Osteoblast (primary cell): Measurements from ENCODE around the gene MCC. TPM values are rescaled to one million over a fixed set of nuclear protein-coding genes. Genes with fewer than 3 reads are reported as not detected.
A peak's percentile ranks its signal among the peaks of the same experiment; 100 is the strongest.

Source experiments
- DNase-seq: peaks from one replicate; pipeline ENCODE4 v3.0.0; 2011; ENCODE audit warnings: low spot score, mixed read lengths; ENCODE audit not compliant: insufficient read length; ENCODE audit errors: missing footprints
- H2AFZ ChIP-seq: 2 replicates; pipeline ENCODE4 v1.6.0; 2011; ENCODE audit warnings: mild to moderate bottlenecking, low read length
- H3K27ac ChIP-seq: 2 replicates; pipeline ENCODE4 v1.5.1; 2011; ENCODE audit warnings: mild to moderate bottlenecking, low read depth, low read length, moderate library complexity
- H3K27me3 ChIP-seq: 2 replicates; pipeline ENCODE4 v1.6.0; 2012; ENCODE audit warnings: mild to moderate bottlenecking, control low read depth, inconsistent platforms, low read length, moderate library complexity; ENCODE audit not compliant: insufficient read depth
- H3K36me3 ChIP-seq: 2 replicates; pipeline ENCODE4 v1.5.1; 2011; ENCODE audit warnings: mild to moderate bottlenecking, low read length, control low read depth, moderate library complexity; ENCODE audit not compliant: insufficient read depth
- H3K4me1 ChIP-seq: 2 replicates; pipeline ENCODE4 v1.5.1; 2011; ENCODE audit warnings: mild to moderate bottlenecking, low read length, control low read depth, moderate library complexity; ENCODE audit not compliant: insufficient read depth
- H3K4me2 ChIP-seq: 2 replicates; pipeline ENCODE4 v1.6.0; 2011; ENCODE audit warnings: mild to moderate bottlenecking, low read length; ENCODE audit not compliant: insufficient read depth
- H3K4me3 ChIP-seq: fragments of 200-600 bp; sonication (generic); 3 replicates; pipeline ENCODE4 v1.5.1; 2012; ENCODE audit warnings: mild to moderate bottlenecking, low read length, inconsistent platforms; ENCODE audit not compliant: insufficient read depth
- H3K79me2 ChIP-seq: 2 replicates; pipeline ENCODE4 v1.6.0; 2012; ENCODE audit warnings: mild to moderate bottlenecking, low read length, control low read depth, inconsistent platforms; ENCODE audit not compliant: insufficient read depth
- H3K9me3 ChIP-seq: 2 replicates; pipeline ENCODE4 v1.5.1; 2011; ENCODE audit warnings: low read depth, low read length, control low read depth
- H4K20me1 ChIP-seq: 2 replicates; pipeline ENCODE4 v1.6.0; 2012; ENCODE audit warnings: mild to moderate bottlenecking, low read length, control low read depth; ENCODE audit not compliant: insufficient read depth
- CTCF ChIP-seq: IDR thresholded peaks from 2 replicates; pipeline ENCODE4 v1.5.1; 2011; ENCODE audit warnings: mild to moderate bottlenecking, low read depth, low read length, moderate library complexity; ENCODE audit errors: extremely low read depth
- small RNA-seq: library from RNA; depleted of rRNA; stranded (forward); fragments of <200 nt; gene quantifications from one replicate; pipeline ENCODE3, GENCODE V24; 2012
- total RNA-seq: library from RNA; depleted of rRNA; stranded (reverse); fragments of >200 nt; gene quantifications from 2 replicates; pipeline ENCODE4 v1.2.3, GENCODE V29; 2012

The MCC gene
- total RNA-seq, 1 donor, result 45.6 TPM

- Histone ChIP-seq H3K9me3 (no peaks in the 10 kb centered on the region), H3K4me3 (peak overlapping the region; percentile 97), H2AFZ (peak overlapping the region; percentile 97), H3K4me2 (peak overlapping the region; percentile 85), H4K20me1 (no peaks in the 10 kb centered on the region), H3K36me3 (peaks cover under 1% of the 10 kb centered on the region), H3K4me1 (peaks cover 10% of the 10 kb centered on the region), H3K27me3 (no peaks in the 10 kb centered on the region), H3K27ac (peak overlapping the region; percentile 67), H3K79me2 (peaks cover 43% of the 10 kb centered on the region)
- no peak for DNase-seq
- TF ChIP-seq CTCF, result no peak
These were observed 512.4 kb downstream of the MCC start for GRCh38 chr5:112975721-112976431.

- no peak overlapping the region for H3K4me2 ChIP-seq
- no peaks in the 10 kb centered on the region for H3K9me3 ChIP-seq
- H3K27me3 ChIP-seq, result no peaks in the 10 kb centered on the region
- H3K4me1 ChIP-seq, result peaks cover 10% of the 10 kb centered on the region
- TF ChIP-seq CTCF, result no peak
- H3K79me2 ChIP-seq, result peaks cover 33% of the 10 kb centered on the region
- no peak for DNase-seq
- no peak overlapping the region for H3K4me3 ChIP-seq
- peak overlapping the region; percentile 32 for H2AFZ ChIP-seq
- no peaks in the 10 kb centered on the region for H4K20me1 ChIP-seq
- H3K27ac ChIP-seq, result no peak overlapping the region
- H3K36me3 ChIP-seq, result no peaks in the 10 kb centered on the region
These were observed 513.4 kb downstream of the MCC start for GRCh38 chr5:112974901-112975300.

- H3K4me1 ChIP-seq, result peaks cover 10% of the 10 kb centered on the region
- DNase-seq, result no peak
- no peak overlapping the region for H3K27ac ChIP-seq
- H3K9me3 ChIP-seq, result no peaks in the 10 kb centered on the region
- no peaks in the 10 kb centered on the region for H4K20me1 ChIP-seq
- H3K4me2 ChIP-seq, result no peak overlapping the region
- no peak for TF ChIP-seq CTCF
- no peak overlapping the region for H3K4me3 ChIP-seq
- no peaks in the 10 kb centered on the region for H3K36me3 ChIP-seq
- H3K79me2 ChIP-seq, result peaks cover 23% of the 10 kb centered on the region
- no peak overlapping the region for H2AFZ ChIP-seq
- H3K27me3 ChIP-seq, result no peaks in the 10 kb centered on the region
These were observed 514.3 kb downstream of the MCC start for GRCh38 chr5:112973904-112974303.

- H3K4me1 ChIP-seq, result peaks cover 7% of the 10 kb centered on the region
- H3K36me3 ChIP-seq, result no peaks in the 10 kb centered on the region
- H3K27me3 ChIP-seq, result no peaks in the 10 kb centered on the region
- no peak overlapping the region for H3K27ac ChIP-seq
- H3K79me2 ChIP-seq, result peaks cover 14% of the 10 kb centered on the region
- H3K4me3 ChIP-seq, result no peak overlapping the region
- TF ChIP-seq CTCF, result no peak
- no peak overlapping the region for H2AFZ ChIP-seq
- DNase-seq, result no peak
- H3K4me2 ChIP-seq, result no peak overlapping the region
- no peaks in the 10 kb centered on the region for H3K9me3 ChIP-seq
- no peaks in the 10 kb centered on the region for H4K20me1 ChIP-seq
These were observed 515.2 kb downstream of the MCC start for GRCh38 chr5:112973036-112973435.

Small RNA genes lying within 50 kb of the gene (small RNA-seq; reads per million reads assigned to genes)
- gene RNU4ATAC13P, result not detected

Other genes with a start within 250 kb of the MCC start
- gene TSSK1B, start 53.5 kb downstream of the MCC start, total RNA-seq, result 0.72 and 0.88 TPM in 2 replicates
- gene YTHDC2, start 25.2 kb upstream of the MCC start, total RNA-seq, result 26.8 and 32.6 TPM in 2 replicates